GM12874 (cell line): ENCODE results near the gene TGFBR3L.

Experiments used
- TF ChIP-seq, protein P1 (sequence below): IDR thresholded peaks from 2 replicates; pipeline ENCODE4 v1.5.1; 2011; ENCODE audit warnings: low read depth, mild to moderate bottlenecking, control low read depth, low read length, moderate library complexity; ENCODE audit not compliant: insufficient read depth

The TGFBR3L gene

DNA sequence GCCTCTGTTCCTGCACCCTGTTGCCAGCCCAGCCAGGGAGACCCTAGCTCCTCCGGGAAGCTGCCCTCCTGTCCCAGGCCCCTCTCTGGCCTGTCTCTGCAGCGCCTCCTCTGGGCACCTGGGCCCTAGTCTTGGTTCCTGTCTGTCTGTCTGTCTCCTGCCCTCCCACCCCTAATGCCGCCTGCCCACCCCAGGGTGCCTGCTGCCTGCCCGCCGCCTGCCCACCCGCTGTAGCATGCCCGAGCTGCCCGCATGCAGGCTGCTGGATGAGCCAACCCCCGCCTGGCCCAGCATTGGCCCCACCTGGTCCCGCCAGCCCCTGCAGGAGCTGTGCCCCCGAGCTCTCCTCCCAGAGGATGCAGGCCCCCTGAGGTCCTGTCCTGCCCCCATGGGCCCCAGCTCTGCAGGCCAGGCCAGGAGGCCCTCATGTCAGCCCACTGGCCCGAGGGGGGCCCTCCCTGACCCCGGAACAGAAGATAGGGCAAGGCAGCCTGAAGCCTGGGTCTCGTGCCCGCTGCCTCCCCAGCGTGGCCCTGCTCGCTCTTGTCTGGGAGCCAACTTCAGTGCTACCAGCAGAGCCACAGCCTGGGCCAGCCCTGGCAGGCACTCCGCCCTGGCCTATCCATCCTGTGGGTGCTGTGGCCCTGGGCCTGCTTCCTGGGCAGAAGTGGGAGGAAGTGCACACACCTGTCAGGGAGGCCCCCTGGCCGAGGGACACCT is 5.7 kb upstream of the TGFBR3L start:
- TF ChIP-seq, protein P1, sequence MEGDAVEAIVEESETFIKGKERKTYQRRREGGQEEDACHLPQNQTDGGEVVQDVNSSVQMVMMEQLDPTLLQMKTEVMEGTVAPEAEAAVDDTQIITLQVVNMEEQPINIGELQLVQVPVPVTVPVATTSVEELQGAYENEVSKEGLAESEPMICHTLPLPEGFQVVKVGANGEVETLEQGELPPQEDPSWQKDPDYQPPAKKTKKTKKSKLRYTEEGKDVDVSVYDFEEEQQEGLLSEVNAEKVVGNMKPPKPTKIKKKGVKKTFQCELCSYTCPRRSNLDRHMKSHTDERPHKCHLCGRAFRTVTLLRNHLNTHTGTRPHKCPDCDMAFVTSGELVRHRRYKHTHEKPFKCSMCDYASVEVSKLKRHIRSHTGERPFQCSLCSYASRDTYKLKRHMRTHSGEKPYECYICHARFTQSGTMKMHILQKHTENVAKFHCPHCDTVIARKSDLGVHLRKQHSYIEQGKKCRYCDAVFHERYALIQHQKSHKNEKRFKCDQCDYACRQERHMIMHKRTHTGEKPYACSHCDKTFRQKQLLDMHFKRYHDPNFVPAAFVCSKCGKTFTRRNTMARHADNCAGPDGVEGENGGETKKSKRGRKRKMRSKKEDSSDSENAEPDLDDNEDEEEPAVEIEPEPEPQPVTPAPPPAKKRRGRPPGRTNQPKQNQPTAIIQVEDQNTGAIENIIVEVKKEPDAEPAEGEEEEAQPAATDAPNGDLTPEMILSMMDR, result no peak

DNA sequence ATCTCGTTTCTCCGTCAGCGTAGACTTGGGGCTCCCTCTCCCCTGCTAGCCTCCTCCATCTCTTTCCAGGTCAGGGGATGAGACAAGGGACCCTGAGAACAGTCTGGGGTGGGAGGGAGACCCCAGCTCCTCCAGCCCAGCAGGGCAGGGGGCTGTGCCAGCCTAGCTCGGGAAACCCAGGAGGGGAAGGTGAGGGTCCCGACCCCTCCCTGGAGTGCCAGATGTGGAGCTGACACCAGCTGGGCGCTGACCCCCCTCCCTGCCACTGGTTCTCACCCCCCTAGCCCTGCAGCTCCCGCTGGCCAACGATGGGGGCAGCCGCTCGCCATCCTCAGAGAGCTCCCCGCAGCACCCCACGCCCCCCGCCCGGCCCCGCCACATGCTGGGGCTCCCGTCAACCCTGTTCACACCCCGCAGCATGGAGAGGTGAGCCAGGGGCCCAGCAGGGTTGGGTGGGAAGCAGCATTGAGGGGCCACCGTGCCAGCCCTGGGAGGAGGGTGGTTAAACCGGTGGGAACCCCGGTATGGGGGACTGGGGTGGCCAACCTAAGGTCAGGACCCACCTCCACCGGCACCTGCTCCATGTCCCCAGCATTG is 5.1 kb upstream of the TGFBR3L start:
- TF ChIP-seq, protein P1, result no peak

DNA sequence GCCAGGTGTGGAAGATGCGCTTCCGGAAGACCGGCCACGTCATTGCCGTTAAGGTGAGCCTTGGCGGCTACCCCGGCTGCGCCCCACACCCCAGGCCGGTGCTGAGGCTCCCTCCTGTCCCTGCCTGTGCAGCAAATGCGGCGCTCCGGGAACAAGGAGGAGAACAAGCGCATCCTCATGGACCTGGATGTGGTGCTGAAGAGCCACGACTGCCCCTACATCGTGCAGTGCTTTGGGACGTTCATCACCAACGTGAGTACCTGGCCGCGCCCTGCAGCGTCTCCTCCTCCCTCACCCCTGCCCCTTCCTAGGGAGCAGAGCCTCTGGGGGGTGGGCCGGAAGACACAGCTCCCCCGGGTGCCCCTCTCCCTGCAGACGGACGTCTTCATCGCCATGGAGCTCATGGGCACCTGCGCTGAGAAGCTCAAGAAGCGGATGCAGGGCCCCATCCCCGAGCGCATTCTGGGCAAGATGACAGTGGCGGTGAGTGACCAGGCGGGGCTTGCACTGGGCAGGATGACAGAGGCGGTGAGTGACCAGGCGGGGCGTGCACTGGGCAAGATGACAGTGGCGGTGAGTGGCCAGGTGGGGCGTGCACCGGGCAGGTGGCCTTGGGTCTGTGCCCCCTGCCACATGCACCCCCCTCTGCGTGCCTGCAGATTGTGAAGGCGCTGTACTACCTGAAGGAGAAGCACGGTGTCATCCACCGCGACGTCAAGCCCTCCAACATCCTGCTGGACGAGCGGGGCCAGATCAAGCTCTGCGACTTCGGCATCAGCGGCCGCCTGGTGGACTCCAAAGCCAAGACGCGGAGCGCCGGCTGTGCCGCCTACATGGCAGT is 4.1 kb upstream of the TGFBR3L start:
- TF ChIP-seq, protein P1, result no peak

DNA sequence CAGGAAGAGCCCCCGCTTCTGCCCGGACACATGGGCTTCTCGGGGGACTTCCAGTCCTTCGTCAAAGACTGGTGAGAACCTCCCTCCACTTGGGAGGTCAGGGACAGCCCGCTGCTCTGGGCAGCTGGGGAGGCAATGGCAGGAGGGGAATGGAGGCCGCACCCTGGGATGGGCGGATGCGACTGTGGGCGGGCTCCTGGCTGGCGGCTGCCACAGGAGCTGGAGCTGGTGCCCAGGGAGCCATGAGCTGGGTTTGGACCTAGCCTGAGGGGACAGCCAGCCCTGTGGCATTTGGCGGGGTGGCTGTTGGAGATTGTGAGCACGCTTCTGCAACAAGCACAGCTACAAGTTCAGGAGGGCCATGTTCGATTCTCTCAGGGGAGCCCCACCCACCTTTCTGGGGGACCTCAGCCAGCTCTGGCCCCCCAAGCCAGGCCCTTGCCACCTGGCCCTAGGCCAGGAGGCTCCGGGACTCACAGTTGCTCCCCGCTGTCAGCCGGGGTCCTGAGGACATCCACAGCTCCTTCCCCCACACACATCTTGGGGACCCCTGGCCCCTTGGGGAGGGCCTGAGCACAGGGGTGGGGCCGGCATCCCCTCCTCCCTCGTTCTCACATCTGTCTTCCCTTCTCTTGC is 3.0 kb upstream of the TGFBR3L start:
- TF ChIP-seq, protein P1, result no peak

DNA sequence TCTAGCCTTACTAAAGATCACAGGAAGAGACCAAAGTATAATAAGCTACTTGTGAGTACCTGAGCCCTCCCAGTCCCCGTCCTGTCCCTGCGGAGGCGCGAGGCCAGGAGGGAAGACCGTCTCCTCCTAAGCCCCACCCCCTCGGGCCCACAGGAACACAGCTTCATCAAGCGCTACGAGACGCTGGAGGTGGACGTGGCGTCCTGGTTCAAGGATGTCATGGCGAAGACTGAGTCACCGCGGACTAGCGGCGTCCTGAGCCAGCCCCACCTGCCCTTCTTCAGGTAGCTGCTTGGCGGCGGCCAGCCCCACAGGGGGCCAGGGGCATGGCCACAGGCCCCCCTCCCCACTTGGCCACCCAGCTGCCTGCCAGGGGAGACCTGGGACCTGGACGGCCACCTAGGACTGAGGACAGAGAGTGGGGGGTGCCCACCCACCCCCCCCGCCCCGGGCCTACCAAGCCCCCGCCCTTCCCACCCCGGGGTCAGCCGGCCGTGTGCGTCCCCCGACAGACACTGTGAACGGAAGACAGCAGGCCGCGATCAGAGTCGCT is 2.4 kb upstream of the TGFBR3L start:
- TF ChIP-seq, protein P1, result no peak

DNA sequence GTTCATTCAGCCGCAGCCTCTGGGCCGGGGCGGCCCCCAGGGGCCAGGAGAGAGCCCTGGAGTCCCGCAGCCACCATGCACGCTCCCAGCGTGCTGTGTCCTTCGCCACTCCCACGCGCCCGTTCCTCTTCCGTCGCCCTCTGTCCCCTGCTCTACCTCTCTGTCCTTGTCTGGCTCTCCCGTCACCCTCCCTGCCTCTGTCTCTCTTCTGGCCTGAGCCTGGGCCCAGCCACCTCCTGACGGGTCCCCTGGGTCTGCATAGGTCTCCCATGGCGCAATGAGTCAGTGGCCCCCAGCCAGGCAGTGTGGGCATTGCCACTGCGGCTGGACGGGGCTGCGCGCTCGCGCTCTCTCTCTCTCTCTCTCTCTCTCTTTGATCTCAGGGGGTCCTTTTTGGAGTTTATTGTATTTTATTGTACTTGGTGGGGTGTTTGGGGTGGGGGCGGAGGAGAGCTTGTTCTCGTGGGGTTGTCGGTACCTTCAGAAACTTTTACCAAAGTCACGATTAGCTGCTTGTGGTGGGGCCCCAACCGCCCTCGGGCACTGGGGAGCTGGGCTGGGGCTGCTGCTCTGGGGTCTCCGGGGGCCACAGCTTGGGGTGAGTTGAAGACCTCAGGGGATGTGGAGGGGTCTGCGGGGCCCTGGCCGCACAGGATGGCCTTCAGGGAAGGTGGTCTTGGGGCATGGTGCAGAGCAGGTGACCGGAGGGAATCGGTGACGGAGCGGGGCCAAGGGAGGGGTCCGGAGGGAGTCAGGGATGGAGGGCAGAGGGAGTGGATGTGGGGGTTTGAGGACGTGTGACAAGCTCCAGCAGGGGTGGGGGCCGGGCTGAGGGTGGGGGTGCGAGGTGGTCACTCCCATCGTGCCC is 1.7 kb upstream of the TGFBR3L start:
- TF ChIP-seq, protein P1, result no peak
